ENCODE results near the gene PRICKLE4. TPM values are rescaled to one million over a fixed set of nuclear protein-coding genes. Genes with fewer than 3 reads are reported as not detected.

PRICKLE4 gene
- total RNA-seq, 1 donor from 2014 or later, result 6.7 TPM

Other genes starting within 250 kb of the PRICKLE4 start
- 3.3 and 4.6 TPM in 2 replicates for gene FOXP4, start 234.4 kb upstream of the PRICKLE4 start, total RNA-seq
- 44.0 and 49.5 TPM in 2 replicates for gene MDFI, start 142.3 kb upstream of the PRICKLE4 start, total RNA-seq
- 5.0 and 6.0 TPM in 2 replicates for gene TFEB, start 45.2 kb upstream of the PRICKLE4 start, total RNA-seq
- gene PGC, start 33.4 kb upstream of the PRICKLE4 start, total RNA-seq, result not detected in 2 replicates
- 0.60 and 0.65 TPM in 2 replicates for gene FRS3, start 882 bp upstream of the PRICKLE4 start, total RNA-seq
- gene TOMM6, start 6.9 kb downstream of the PRICKLE4 start, total RNA-seq, result 42.5 and 61.2 TPM in 2 replicates
- 1.3 and 1.4 TPM in 2 replicates for gene USP49, start 114.6 kb downstream of the PRICKLE4 start, total RNA-seq
- gene MED20, start 140.4 kb downstream of the PRICKLE4 start, total RNA-seq, result 19.4 and 22.6 TPM in 2 replicates
- gene BYSL, start 140.7 kb downstream of the PRICKLE4 start, total RNA-seq, result 12.6 and 15.1 TPM in 2 replicates
- 37.9 and 39.7 TPM in 2 replicates for gene CCND3, start 161.0 kb downstream of the PRICKLE4 start, total RNA-seq